Vagina (tissue), 2 donors: ENCODE results near the gene TTC4.

Experiments
- CTCF ChIP-seq, 3 experiments: fragments of 450-650 bp in 2 of 3; fragments of 200-600 bp in 1 of 3; sonication (generic) in 1 of 3; IDR thresholded peaks; one replicate each; pipeline ENCODE4 v1.5.1; 2017 to 2019; ENCODE audit warnings: antibody characterized with exemption in 3 of 3, mild to moderate bottlenecking in 2 of 3, moderate library complexity in 2 of 3
- POLR2A ChIP-seq, 2 donors: fragments of 450-650 bp; IDR thresholded peaks; one replicate each; pipeline ENCODE4 v1.6.1; 2017; ENCODE audit warnings: antibody characterized with exemption in 2 of 2, mild to moderate bottlenecking in 2 of 2, moderate library complexity in 2 of 2

DNA sequence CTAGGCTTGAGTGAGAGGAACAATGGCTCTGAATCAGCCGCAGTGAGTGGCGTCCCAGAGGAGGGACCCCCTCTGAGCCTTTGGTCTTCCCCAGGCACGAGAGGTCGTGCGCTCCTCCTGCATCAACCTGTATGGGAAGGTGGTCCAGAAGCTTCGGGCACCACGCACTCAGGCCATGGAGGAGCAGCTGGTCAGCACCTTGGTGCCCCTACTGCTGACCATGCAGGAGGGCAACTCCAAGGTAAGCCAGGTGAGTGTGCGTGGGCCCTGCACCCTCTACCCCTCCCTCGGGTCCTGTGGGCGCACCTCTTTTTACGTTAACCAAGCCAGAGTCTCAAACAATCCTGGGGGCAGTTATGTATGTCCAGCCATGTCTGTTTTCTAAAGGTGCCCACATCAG is 13.7 kb upstream of the TTC4 start:
- TF ChIP-seq CTCF (IDR thresholded peaks at IDR 0.05) (no peak), POLR2A (IDR thresholded peaks at IDR 0.05) (no peak)
